Loucy (cell line): Measurements from ENCODE around the gene ARRB1.

Experiments used
- H2AFZ ChIP-seq: fragments of 200-600 bp; sonication (generic); 2 replicates; pipeline ENCODE4 v1.6.0; 2016; ENCODE audit warnings: antibody characterized with exemption, mild to moderate bottlenecking, low read length, moderate library complexity
- H3F3A ChIP-seq: fragments of 200-600 bp; 2 replicates; pipeline ENCODE4 v1.6.0; 2016; ENCODE audit warnings: antibody characterized with exemption, low read depth, mild to moderate bottlenecking
- H3K27me3 ChIP-seq: fragments of 200-600 bp; sonication (generic); 2 replicates; pipeline ENCODE4 v1.6.1; 2014; ENCODE audit warnings: low read length, mild to moderate bottlenecking; ENCODE audit not compliant: insufficient read depth, poor library complexity, severe bottlenecking
- H3K36me3 ChIP-seq: fragments of 200-600 bp; sonication (generic); 2 replicates; pipeline ENCODE4 v1.6.1; 2016; ENCODE audit warnings: low read length; ENCODE audit not compliant: insufficient read depth
- H3K4me1 ChIP-seq: fragments of 200-600 bp; sonication (generic); 2 replicates; pipeline ENCODE4 v1.5.1; 2014; ENCODE audit warnings: low read length, mild to moderate bottlenecking; ENCODE audit not compliant: insufficient read depth, poor library complexity, severe bottlenecking
- H3K4me2 ChIP-seq: fragments of 200-600 bp; sonication (generic); 2 replicates; pipeline ENCODE4 v1.6.0; 2014; ENCODE audit warnings: antibody characterized with exemption, low read length, low read depth, mild to moderate bottlenecking; ENCODE audit not compliant: poor library complexity, severe bottlenecking
- H3K4me3 ChIP-seq: fragments of 200-600 bp; sonication (generic); 2 replicates; pipeline ENCODE4 v1.5.1; 2014; ENCODE audit warnings: low read length, mild to moderate bottlenecking, mixed read lengths; ENCODE audit not compliant: poor library complexity, severe bottlenecking
- H3K79me2 ChIP-seq: fragments of 200-600 bp; sonication (generic); 2 replicates; pipeline ENCODE4 v1.6.1; 2014; ENCODE audit warnings: low read length; ENCODE audit not compliant: insufficient read depth
- H3K9ac ChIP-seq: fragments of 200-600 bp; sonication (generic); 2 replicates; pipeline ENCODE4 v1.6.0; 2014; ENCODE audit warnings: mild to moderate bottlenecking, low read depth, low read length, moderate library complexity; ENCODE audit not compliant: poor library complexity, severe bottlenecking
- H3K9me2 ChIP-seq: fragments of 200-600 bp; sonication (generic); replicated peaks from 2 replicates; pipeline ENCODE4 v1.6.1; 2016; ENCODE audit warnings: low read depth, low read length, mixed read lengths
- H3K9me3 ChIP-seq: fragments of 200-600 bp; sonication (generic); 2 replicates; pipeline ENCODE4 v1.6.1; 2014; ENCODE audit warnings: mild to moderate bottlenecking, antibody characterized with exemption, low read length, low read depth; ENCODE audit not compliant: insufficient read depth
- H4K20me1 ChIP-seq: fragments of 200-600 bp; sonication (generic); 2 replicates; pipeline ENCODE4 v1.6.0; 2014; ENCODE audit warnings: antibody characterized with exemption, low read length, mild to moderate bottlenecking; ENCODE audit not compliant: insufficient read depth, poor library complexity, severe bottlenecking
- CTCF ChIP-seq: fragments of 200-600 bp; sonication (generic); conservative IDR thresholded peaks from 2 replicates; pipeline ENCODE4 v1.5.1; 2014; ENCODE audit warnings: mild to moderate bottlenecking, antibody characterized with exemption, low read length
- EZH2phosphoT487 ChIP-seq: fragments of 200-600 bp; IDR thresholded peaks from 2 replicates; pipeline ENCODE4 v1.6.1; 2018; ENCODE audit warnings: antibody characterized with exemption, mild to moderate bottlenecking, moderate library complexity, borderline replicate concordance

Gene ARRB1

GRCh38 chr11:75291741-75292140 is 59.7 kb downstream of the ARRB1 start:
- H3K4me1 ChIP-seq = no peaks in the 10 kb centered on the region
- no peak overlapping the region for H3K4me3 ChIP-seq
- H3K9me2 ChIP-seq = no peaks in the 10 kb centered on the region
- peaks cover 38% of the 10 kb centered on the region; the same call in 1 of the 2 replicates for H3K36me3 ChIP-seq
- no peak overlapping the region for H3K9ac ChIP-seq
- no peaks in the 10 kb centered on the region for H3F3A ChIP-seq
- no peaks in the 10 kb centered on the region for H3K27me3 ChIP-seq
- no peak for TF ChIP-seq EZH2phosphoT487
- TF ChIP-seq CTCF = no peak
- no peaks in the 10 kb centered on the region for H3K9me3 ChIP-seq
- H2AFZ ChIP-seq = no peak overlapping the region
- no peak overlapping the region for H3K4me2 ChIP-seq
- peaks cover 26% of the 10 kb centered on the region for H4K20me1 ChIP-seq
- peaks cover 59% of the 10 kb centered on the region for H3K79me2 ChIP-seq

GRCh38 chr11:75289919-75290318 is 61.5 kb downstream of the ARRB1 start:
- H3F3A ChIP-seq = no peaks in the 10 kb centered on the region
- no peak overlapping the region for H2AFZ ChIP-seq
- no peak overlapping the region for H3K4me2 ChIP-seq
- no peak overlapping the region for H3K9ac ChIP-seq
- no peaks in the 10 kb centered on the region for H3K27me3 ChIP-seq
- H3K36me3 ChIP-seq = peaks cover 45% of the 10 kb centered on the region; the same call in 1 of the 2 replicates
- TF ChIP-seq EZH2phosphoT487 (no peak), CTCF (no peak)
- H4K20me1 ChIP-seq = peaks cover 20% of the 10 kb centered on the region
- H3K4me1 ChIP-seq = no peaks in the 10 kb centered on the region
- H3K9me3 ChIP-seq = no peaks in the 10 kb centered on the region
- peaks cover 44% of the 10 kb centered on the region for H3K79me2 ChIP-seq
- no peak overlapping the region for H3K4me3 ChIP-seq
- H3K9me2 ChIP-seq = no peaks in the 10 kb centered on the region

GRCh38 chr11:75289511-75289760 is 62.0 kb downstream of the ARRB1 start:
- TF ChIP-seq CTCF (no peak), EZH2phosphoT487 (no peak)
- peaks cover 50% of the 10 kb centered on the region; the same call in 1 of the 2 replicates for H3K36me3 ChIP-seq
- no peak overlapping the region for H3K4me3 ChIP-seq
- no peaks in the 10 kb centered on the region for H3K9me3 ChIP-seq
- H3K9me2 ChIP-seq = no peaks in the 10 kb centered on the region
- no peaks in the 10 kb centered on the region for H3F3A ChIP-seq
- H3K4me2 ChIP-seq = no peak overlapping the region
- no peak overlapping the region for H2AFZ ChIP-seq
- no peaks in the 10 kb centered on the region for H3K4me1 ChIP-seq
- no peak overlapping the region for H3K9ac ChIP-seq
- peaks cover 20% of the 10 kb centered on the region for H4K20me1 ChIP-seq
- H3K27me3 ChIP-seq = no peaks in the 10 kb centered on the region
- H3K79me2 ChIP-seq = peaks cover 40% of the 10 kb centered on the region
